CD1c-positive myeloid dendritic cell (primary cell): ENCODE results near the gene TDRD12.

ENCODE experiments used
- DNase-seq: peaks from one replicate; pipeline ENCODE4 v3.0.0-alpha.2; 2016; ENCODE audit errors: extremely low spot score

TDRD12 gene

GRCh38 chr19:32719611-32720059 is at the start of gene TDRD12:
TSS of gene TDRD12 (plus strand) at chr19:32719767. CDS start at chr19:32720073, 306 bp downstream.
- DNase-seq = no peak

- no peak for DNase-seq
Measured at GRCh38 chr19:32671883-32672593, 47.5 kb upstream of the TDRD12 start.

- DNase-seq = no peak
Measured at GRCh38 chr19:32672841-32673240, 46.7 kb upstream of the TDRD12 start.

GRCh38 chr19:32673573-32673972 is 46.0 kb upstream of the TDRD12 start:
- DNase-seq = no peak

GRCh38 chr19:32674153-32674930 is 45.2 kb upstream of the TDRD12 start:
- peak; percentile 33 for DNase-seq

GRCh38 chr19:32674931-32675719 is 44.4 kb upstream of the TDRD12 start, which contains the start of gene ANKRD27:
TSS of gene ANKRD27 (minus strand) at chr19:32675180. CDS start at chr19:32659015, 16,165 bp downstream.
- peak; percentile 100 for DNase-seq

- DNase-seq = peak; percentile 73
Measured at GRCh38 chr19:32675720-32676185, 43.8 kb upstream of the TDRD12 start, which contains the start of gene RGS9BP. TSS of gene RGS9BP (plus strand) at chr19:32675848. CDS start at chr19:32676264, 416 bp downstream.

GRCh38 chr19:32676186-32676894 is 43.2 kb upstream of the TDRD12 start:
- DNase-seq = peak; percentile 13

GRCh38 chr19:32676895-32677359 is 42.6 kb upstream of the TDRD12 start:
- no peak for DNase-seq

- no peak for DNase-seq
Measured at GRCh38 chr19:32677657-32678056, 41.9 kb upstream of the TDRD12 start.

- no peak for DNase-seq
Measured at GRCh38 chr19:32680986-32681385, 38.6 kb upstream of the TDRD12 start.

GRCh38 chr19:32682317-32682716 is 37.2 kb upstream of the TDRD12 start:
- DNase-seq = no peak

- DNase-seq = no peak
Measured at GRCh38 chr19:32686847-32687475, 32.6 kb upstream of the TDRD12 start.

- no peak for DNase-seq
Measured at GRCh38 chr19:32687681-32688080, 31.9 kb upstream of the TDRD12 start.

GRCh38 chr19:32688311-32688710 is 31.3 kb upstream of the TDRD12 start:
- peak; percentile 29 for DNase-seq

- DNase-seq = peak; percentile 80
Measured at GRCh38 chr19:32691291-32691951, 28.1 kb upstream of the TDRD12 start, which contains the start of gene NUDT19. TSS of gene NUDT19 (plus strand) at chr19:32691821. CDS start at chr19:32691961, 140 bp downstream.

- DNase-seq = peak; percentile 90
Measured at GRCh38 chr19:32691952-32692726, 27.4 kb upstream of the TDRD12 start.

- no peak for DNase-seq
Measured at GRCh38 chr19:32692727-32693061, 26.9 kb upstream of the TDRD12 start.
